A549 (cell line): ENCODE data around the gene SLC39A13. TPM values are rescaled to one million over a fixed set of nuclear protein-coding genes. Genes with fewer than 3 reads are reported as not detected.

ENCODE experiments used
- ATAC-seq, 2 experiments: fragments of 200-7000 bp in 1 of 2; fragments of >200 bp in 1 of 2; cut with Nextera tagmentation in 1 of 2; cut with Tn5 transposase in 1 of 2; 3 replicates each; pipeline versions ENCODE4 v1.8.0 to v1.9.1; 2018 to 2020; ENCODE audit warnings: mild to moderate bottlenecking in 1 of 2, moderate library complexity in 1 of 2
- CTCF ChIA-PET: fragments of 300-600 bp; sonication (Branson Sonifier 250); formaldehyde crosslinking; extraction: SDS; loops from one replicate; lab custom pipeline; 2021; ENCODE audit warnings: antibody characterized with exemption, inconsistent platforms; lab: Yijun Ruan, JAX
- POLR2A ChIA-PET: fragments of 350-600 bp; formaldehyde crosslinking; extraction: SDS; loops from one replicate; lab custom pipeline; 2021; ENCODE audit warnings: antibody characterized with exemption, inconsistent platforms; lab: Yijun Ruan, JAX
- DNase-seq, 2 experiments: peaks; one replicate each; pipeline versions ENCODE4 v3.0.0 to v3.0.0-alpha.2; 2011 to 2016; ENCODE audit warnings: low read depth in 1 of 2, low spot score in 1 of 2
- FAIRE-seq: peaks from 2 replicates; lab custom pipeline; 2011; peaks lifted over from hg19 to GRCh38; lab: Jason Lieb, UNC
- H3K27ac ChIP-seq, 2 experiments: fragments of >200 bp; sonication (Bioruptor Twin); formaldehyde crosslinking; 3 replicates each; pipeline ENCODE4 v1.5.1; 2016 to 2017
- H3K4me1 ChIP-seq: fragments of >200 bp; sonication (Bioruptor Twin); formaldehyde crosslinking; 3 replicates; pipeline ENCODE4 v1.6.1; 2016
- H3K4me2 ChIP-seq: fragments of >200 bp; sonication (Bioruptor Twin); formaldehyde crosslinking; 3 replicates; pipeline ENCODE4 v1.6.1; 2016
- H3K4me3 ChIP-seq: fragments of >200 bp; sonication (Bioruptor Twin); formaldehyde crosslinking; 3 replicates; pipeline ENCODE4 v1.5.1; 2016
- H3K9me3 ChIP-seq: fragments of >200 bp; sonication (Bioruptor Twin); formaldehyde crosslinking; 3 replicates; pipeline ENCODE4 v1.6.1; 2016
- BCL3 ChIP-seq: fragments of >200 bp; sonication (Bioruptor Twin); formaldehyde crosslinking; IDR thresholded peaks from 3 replicates; pipeline ENCODE4 v1.6.1; 2016
- CHD2 ChIP-seq: fragments of 150-350 bp; IDR thresholded peaks from 2 replicates; pipeline ENCODE4 v1.6.1; 2014; ENCODE audit warnings: low read length; ENCODE audit not compliant: partially characterized antibody
- E2F6 ChIP-seq: IDR thresholded peaks from 2 replicates; pipeline ENCODE4 v1.6.1; 2012; ENCODE audit warnings: low read depth, borderline replicate concordance
- EHMT2 ChIP-seq: fragments of 200-600 bp; sonication (generic); IDR thresholded peaks from 2 replicates; pipeline ENCODE4 v1.6.1; 2016; ENCODE audit warnings: antibody characterized with exemption, low read depth, mild to moderate bottlenecking, moderate library complexity
- FOSL2 ChIP-seq, 2 experiments: fragments of 450-650 bp in 1 of 2; fragments of >200 bp in 1 of 2; sonication (Bioruptor Twin) in 1 of 2; formaldehyde crosslinking; IDR thresholded peaks; 2 replicates each; pipeline versions ENCODE4 v1.5.0 to v1.6.1; 2016 to 2020; ENCODE audit warnings: mild to moderate bottlenecking in 1 of 2, moderate library complexity in 1 of 2
- HES2 ChIP-seq: fragments of >200 bp; sonication (Bioruptor Twin); formaldehyde crosslinking; IDR thresholded peaks from 2 replicates; pipeline ENCODE4 v1.6.1; 2016
- HMGXB4 ChIP-seq: fragments of 250-450 bp; sonication (Bioruptor Pico); IDR thresholded peaks from 2 replicates; pipeline ENCODE4 v1.5.0; 2021; ENCODE audit warnings: mild to moderate bottlenecking, moderate library complexity, borderline replicate concordance
- HOXB13 ChIP-seq: fragments of 250-450 bp; sonication (Bioruptor Pico); IDR thresholded peaks from 2 replicates; pipeline ENCODE4 v1.5.0; 2020; ENCODE audit warnings: low read depth, mild to moderate bottlenecking, moderate library complexity
- RARB ChIP-seq: fragments of 250-450 bp; sonication (Bioruptor Pico); IDR thresholded peaks from 2 replicates; pipeline ENCODE4 v1.8.0; 2021; ENCODE audit warnings: mild to moderate bottlenecking, moderate library complexity
- REST ChIP-seq: fragments of 200-600 bp; sonication (generic); IDR thresholded peaks from 2 replicates; pipeline ENCODE4 v1.6.1; 2016; ENCODE audit warnings: antibody characterized with exemption, mild to moderate bottlenecking, moderate library complexity
- RNF2 ChIP-seq: fragments of 200-600 bp; sonication (generic); IDR thresholded peaks from 2 replicates; pipeline ENCODE4 v1.6.1; 2016; ENCODE audit warnings: low read depth, mild to moderate bottlenecking, antibody characterized with exemption, moderate library complexity, borderline replicate concordance
- SMC3 ChIP-seq: fragments of >200 bp; sonication (Bioruptor Twin); formaldehyde crosslinking; IDR thresholded peaks from 3 replicates; pipeline ENCODE4 v1.6.1; 2018; ENCODE audit warnings: inconsistent platforms
- TFCP2L1 ChIP-seq: fragments of 250-450 bp; sonication (Bioruptor Pico); IDR thresholded peaks from 2 replicates; pipeline ENCODE4 v1.5.0; 2021; ENCODE audit warnings: mild to moderate bottlenecking
- USF2 ChIP-seq: fragments of 450-650 bp; IDR thresholded peaks from 2 replicates; pipeline ENCODE4 v1.6.1; 2014; ENCODE audit warnings: antibody characterized with exemption
- ZFP36 ChIP-seq: fragments of 450-650 bp; IDR thresholded peaks from 2 replicates; pipeline ENCODE4 v1.6.1; 2014; ENCODE audit warnings: borderline replicate concordance; ENCODE audit not compliant: partially characterized antibody
- WGBS: methylation state at CpG from one replicate; pipeline ENCODE4 v1.1.6; 2017; ENCODE audit errors: missing lambda C conversion rate; 5-methylcytosine and 5-hydroxymethylcytosine counted together
- polyA plus RNA-seq, 4 experiments: library from polyadenylated mRNA; depleted of rRNA in 3 of 4; stranded (reverse); fragments of >200 nt; fragmentation: RNase III in 1 of 4; extraction: RNeasy Plus Mini Kit Qiagen cat#74134 plus additional on column Dnase treatment in 1 of 4; gene quantifications; 2 replicates in 3 of 4; 3 replicates in 1 of 4; pipeline ENCODE4 v1.2.3, GENCODE V29; 2011 to 2017

Gene SLC39A13
- polyA plus RNA-seq, 2 of the 4 experiments (the other 2 are of a cell fraction), result 10.8 to 35.2 TPM

GRCh38 chr11:47384498-47384897 is 23.9 kb upstream of the SLC39A13 start:
- TF ChIP-seq BCL3 (no peak), SMC3 (no peak), FOSL2 (IDR thresholded peaks at IDR 0.05) (no peak), FOSL2 (CRISPR knock-in tag; IDR thresholded peaks at IDR 0.05) (no peak), EHMT2 (no peak), HOXB13 (no peak), HMGXB4 (CRISPR knock-in tag) (no peak), CHD2 (no peak), E2F6 (no peak), USF2 (no peak), HES2 (no peak), ZFP36 (no peak), TFCP2L1 (no peak)
- FAIRE-seq (no peak), ATAC-seq (no peak), DNase-seq (no peak)
- no peaks in the 10 kb centered on the region for H3K4me1 ChIP-seq
- H3K27ac ChIP-seq, result no peak overlapping the region
- H3K4me2 ChIP-seq, result no peak overlapping the region
- no peak overlapping the region for H3K4me3 ChIP-seq
- 65% methylated on average over 4 of the region's 4 CpGs for WGBS
- ChIA-PET POLR2A (no interaction called here), CTCF (interaction anchor here (0.7 kb wide), 1 partner anchor 28 kb away, joined by 3 read pairs; no protein-coding TSS in a partner anchor)
- no peaks in the 10 kb centered on the region for H3K9me3 ChIP-seq

- POLR2A ChIA-PET, result interaction anchor here (0.8 kb wide), 1 partner anchor 12 kb away, joined by 4 read pairs; no protein-coding TSS in a partner anchor
- H3K27ac ChIP-seq, result no peak overlapping the region
- H3K9me3 ChIP-seq, result no peaks in the 10 kb centered on the region
- FAIRE-seq, result no peak
- ATAC-seq, result no peak; a peak in 1 of 6 replicates
- no peaks in the 10 kb centered on the region for H3K4me1 ChIP-seq
- WGBS, result 63% methylated on average over 12 of the region's 13 CpGs
- no peak overlapping the region for H3K4me3 ChIP-seq
- CTCF ChIA-PET, result interaction anchor here (0.6 to 10.2 kb wide), 7 partner anchors 12 to 117 kb away, joined by 3 to 133 read pairs (median 4); no protein-coding TSS in a partner anchor
- no peak for TF ChIP-seq RARB (CRISPR knock-in tag)
- TF ChIP-seq REST, result no peak
- TF ChIP-seq E2F6, result no peak
- no peak for TF ChIP-seq RNF2
- H3K4me2 ChIP-seq, result no peak overlapping the region
- DNase-seq, result no peak
These were observed 20.3 kb upstream of the SLC39A13 start for GRCh38 chr11:47387944-47388696.
